Neuronal stem cell (in vitro differentiated cells): ENCODE measurements around the gene PLXND1.

ENCODE experiments used
- DNase-seq: peaks from one replicate; pipeline ENCODE4 v3.0.0-alpha.2; 2013; ENCODE audit warnings: low spot score
- H2AFZ ChIP-seq: one replicate; pipeline ENCODE4 v1.6.1; 2013; ENCODE audit warnings: mild to moderate bottlenecking, low read length, inconsistent platforms
- H2AK5ac ChIP-seq: 2 replicates; pipeline ENCODE4 v1.6.1; 2013; ENCODE audit warnings: low read depth, mild to moderate bottlenecking, inconsistent platforms, low read length, moderate library complexity, mixed read lengths
- H2BK120ac ChIP-seq: 2 replicates; pipeline ENCODE4 v1.6.1; 2013; ENCODE audit warnings: low read depth, mild to moderate bottlenecking, inconsistent platforms, low read length, moderate library complexity, mixed read lengths
- H2BK12ac ChIP-seq: one replicate; pipeline ENCODE4 v1.6.1; 2013; ENCODE audit warnings: low read length, inconsistent platforms
- H2BK15ac ChIP-seq: 2 replicates; pipeline ENCODE4 v1.6.1; 2013; ENCODE audit warnings: mild to moderate bottlenecking, low read length, inconsistent platforms, mixed read lengths
- H2BK5ac ChIP-seq: one replicate; pipeline ENCODE4 v1.6.1; 2013; ENCODE audit warnings: inconsistent platforms, mild to moderate bottlenecking, low read length, moderate library complexity
- H3K14ac ChIP-seq: one replicate; pipeline ENCODE4 v1.6.1; 2013; ENCODE audit warnings: low read length, inconsistent platforms
- H3K18ac ChIP-seq: 2 replicates; pipeline ENCODE4 v1.6.1; 2013; ENCODE audit warnings: low read length, inconsistent platforms
- H3K23ac ChIP-seq: 2 replicates; pipeline ENCODE4 v1.6.1; 2013; ENCODE audit warnings: low read depth, mild to moderate bottlenecking, mixed read lengths, low read length, inconsistent platforms; ENCODE audit not compliant: poor library complexity
- H3K27ac ChIP-seq: replicated peaks from 3 replicates; pipeline ENCODE4 v1.5.1; 2013; ENCODE audit warnings: low read length, inconsistent platforms
- H3K27me3 ChIP-seq, 3 experiments: 2 replicates each; pipeline ENCODE4 v1.6.1; 2013; ENCODE audit warnings: low read length in 3 of 3, mild to moderate bottlenecking in 2 of 3, inconsistent platforms in 1 of 3, low read depth in 1 of 3, mixed read lengths in 1 of 3, moderate library complexity in 1 of 3; ENCODE audit not compliant: control insufficient read depth in 3 of 3, insufficient read depth in 3 of 3
- H3K36me3 ChIP-seq, 2 donors: replicated peaks in 1 of 2; 2 replicates each; pipeline ENCODE4 v1.6.1; 2013; ENCODE audit warnings: low read length in 2 of 2; ENCODE audit not compliant: control insufficient read depth in 2 of 2, insufficient read depth in 2 of 2
- H3K4ac ChIP-seq: 2 replicates; pipeline ENCODE4 v1.6.1; 2013; ENCODE audit warnings: inconsistent platforms, mild to moderate bottlenecking, low read length, moderate library complexity
- H3K4me1 ChIP-seq, 2 donors: 1 replicate in 1 of 2; 2 replicates in 1 of 2; pipeline ENCODE4 v1.6.1; 2013; ENCODE audit warnings: low read length in 2 of 2, low read depth in 1 of 2; ENCODE audit not compliant: control insufficient read depth in 2 of 2, insufficient read depth in 1 of 2
- H3K4me2 ChIP-seq: one replicate; pipeline ENCODE4 v1.6.1; 2013; ENCODE audit warnings: mild to moderate bottlenecking, low read length, inconsistent platforms; ENCODE audit not compliant: insufficient read depth, poor library complexity, severe bottlenecking
- H3K4me3 ChIP-seq, 2 donors: 2 replicates each; pipeline ENCODE4 v1.5.1; 2013; ENCODE audit warnings: low read length in 2 of 2, mild to moderate bottlenecking in 2 of 2, inconsistent platforms in 1 of 2, moderate library complexity in 1 of 2
- H3K79me1 ChIP-seq: one replicate; pipeline ENCODE4 v1.6.1; 2013; ENCODE audit warnings: low read depth, mild to moderate bottlenecking, inconsistent platforms, low read length, moderate library complexity
- H3K9ac ChIP-seq: one replicate; pipeline ENCODE4 v1.6.1; 2013; ENCODE audit warnings: mild to moderate bottlenecking, low read depth, low read length, inconsistent platforms; ENCODE audit not compliant: poor library complexity
- H3K9me3 ChIP-seq, 2 donors: replicated peaks in 1 of 2; 2 replicates each; pipeline versions ENCODE3 to v1.6.1; 2013; ENCODE audit warnings: low read length in 2 of 2, mild to moderate bottlenecking in 2 of 2, inconsistent platforms in 1 of 2, low read depth in 1 of 2, mixed read lengths in 1 of 2, moderate library complexity in 1 of 2; ENCODE audit not compliant: control insufficient read depth in 2 of 2, insufficient read depth in 1 of 2
- H4K8ac ChIP-seq: one replicate; pipeline ENCODE4 v1.6.1; 2013; ENCODE audit warnings: low read depth, mild to moderate bottlenecking, inconsistent platforms, low read length, moderate library complexity
- H4K91ac ChIP-seq: one replicate; pipeline ENCODE4 v1.6.1; 2013; ENCODE audit warnings: low read length, low read depth, mild to moderate bottlenecking, inconsistent platforms; ENCODE audit not compliant: poor library complexity
- WGBS, 2 donors: extraction: QIAGEN DNeasy Blood & Tissue Kit; methylation state at CpG; one replicate each; pipeline ENCODE4 v1.1.7; 2013; ENCODE audit warnings: missing lambda C conversion rate in 2 of 2, mixed read lengths in 1 of 2; ENCODE audit not compliant: insufficient read length in 2 of 2, insufficient replicate concordance in 1 of 2; ENCODE audit errors: extremely low coverage in 2 of 2; 5-methylcytosine and 5-hydroxymethylcytosine counted together

PLXND1 gene

GRCh38 chr3:129602730-129603560, 3.5 kb downstream of the PLXND1 start:
- peaks cover 8 to 33% (median 14%) of the 10 kb centered on the region in 3 experiments for H3K27me3 ChIP-seq
- peak overlapping the region; percentile 23 for H3K4me2 ChIP-seq
- no CpG with 5 or more reads among the region's 15 CpGs for WGBS, 2 donors
- H3K9me3 ChIP-seq: peaks cover 0 to 5% of the 10 kb centered on the region in 2 donors
- H3K27ac ChIP-seq: no peak overlapping the region
- H2BK15ac ChIP-seq: peak overlapping the region; percentile 41
- H3K4ac ChIP-seq: no peak overlapping the region
- H3K4me1 ChIP-seq: peaks cover 40% of the 10 kb centered on the region in 2 donors
- no peaks in the 10 kb centered on the region for H3K36me3 ChIP-seq
- H2AK5ac ChIP-seq: peak overlapping the region; percentile 60
- no peak overlapping the region for H2AFZ ChIP-seq
- H4K91ac ChIP-seq: no peak overlapping the region
- no peak overlapping the region for H3K9ac ChIP-seq
- peak overlapping the region; percentile 88 for H3K18ac ChIP-seq
- no peak overlapping the region for H2BK12ac ChIP-seq
- no peak overlapping the region for H3K4me3 ChIP-seq
- no peak overlapping the region for H4K8ac ChIP-seq
- H2BK120ac ChIP-seq: no peak overlapping the region
- no peak overlapping the region for H2BK5ac ChIP-seq
- H3K79me1 ChIP-seq: peaks cover 10% of the 10 kb centered on the region
- no peak overlapping the region for H3K14ac ChIP-seq
- H3K23ac ChIP-seq: peak overlapping the region; percentile 4
- no peak for DNase-seq

DNA sequence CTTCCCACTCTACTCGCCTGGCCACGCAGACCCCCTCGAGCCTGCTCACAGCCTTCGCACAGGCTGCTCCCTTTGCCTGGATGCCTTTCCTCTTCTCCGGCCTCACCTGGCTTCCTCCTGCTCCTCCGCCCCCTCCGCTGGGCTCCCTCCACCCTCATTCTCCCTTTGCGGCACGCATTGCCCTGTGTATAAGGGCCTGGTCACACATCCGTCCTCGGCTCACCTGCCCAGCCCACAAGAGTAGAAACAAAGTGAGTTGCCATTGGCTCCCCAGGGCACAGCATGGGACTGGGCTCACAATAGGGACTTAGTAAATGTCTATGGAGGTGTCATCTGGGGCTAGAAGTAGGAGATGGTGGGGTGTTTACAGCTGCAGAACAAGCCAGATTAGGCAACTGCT, 4.2 kb downstream of the PLXND1 start:
- peak overlapping the region; percentile 33 for H3K18ac ChIP-seq
- no peak overlapping the region for H3K14ac ChIP-seq
- H3K9ac ChIP-seq: peak overlapping the region; percentile 25
- no peak overlapping the region for H2BK5ac ChIP-seq
- no peak for DNase-seq
- peaks cover 8 to 27% (median 14%) of the 10 kb centered on the region in 3 experiments for H3K27me3 ChIP-seq
- H3K4me2 ChIP-seq: no peak overlapping the region
- no peak overlapping the region for H4K8ac ChIP-seq
- no peak overlapping the region for H3K23ac ChIP-seq
- H2BK15ac ChIP-seq: peak overlapping the region; percentile 82
- H3K4me1 ChIP-seq: peaks cover 43 to 47% of the 10 kb centered on the region in 2 donors
- no peaks in the 10 kb centered on the region for H3K36me3 ChIP-seq
- H3K4me3 ChIP-seq: no peak overlapping the region
- H3K4ac ChIP-seq: no peak overlapping the region
- H2BK120ac ChIP-seq: no peak overlapping the region
- peaks cover 0 to 5% of the 10 kb centered on the region in 2 donors for H3K9me3 ChIP-seq
- H2BK12ac ChIP-seq: peak overlapping the region; percentile 67
- no peak overlapping the region for H2AFZ ChIP-seq
- peak overlapping the region; percentile 51 for H2AK5ac ChIP-seq
- peaks cover 10% of the 10 kb centered on the region for H3K79me1 ChIP-seq
- H4K91ac ChIP-seq: no peak overlapping the region
- WGBS, 2 donors: no CpG with 5 or more reads among the region's 11 CpGs
- no peak overlapping the region for H3K27ac ChIP-seq

GRCh38 chr3:129601713-129602112, 4.8 kb downstream of the PLXND1 start:
- H3K9me3 ChIP-seq: peaks cover 0 to 5% of the 10 kb centered on the region in 2 donors
- H3K27me3 ChIP-seq: peaks cover 8 to 23% (median 14%) of the 10 kb centered on the region in 3 experiments
- H3K79me1 ChIP-seq: peaks cover 10% of the 10 kb centered on the region
- DNase-seq: no peak
- no peak overlapping the region for H2BK12ac ChIP-seq
- peak overlapping the region; percentile 51 for H2AK5ac ChIP-seq
- H3K36me3 ChIP-seq: no peaks in the 10 kb centered on the region
- no CpG with 5 or more reads among the region's 5 CpGs for WGBS, 2 donors
- H3K4me1 ChIP-seq: peaks cover 47 to 53% of the 10 kb centered on the region in 2 donors
- H3K14ac ChIP-seq: no peak overlapping the region
- no peak overlapping the region for H3K23ac ChIP-seq
- no peak overlapping the region for H3K27ac ChIP-seq
- no peak overlapping the region for H2AFZ ChIP-seq
- peak overlapping the region; percentile 61 for H3K9ac ChIP-seq
- no peak overlapping the region for H4K8ac ChIP-seq
- no peak overlapping the region for H3K4me3 ChIP-seq
- H2BK15ac ChIP-seq: peak overlapping the region; percentile 52
- no peak overlapping the region for H2BK5ac ChIP-seq
- H2BK120ac ChIP-seq: no peak overlapping the region
- peak overlapping the region; percentile 69 for H3K18ac ChIP-seq
- no peak overlapping the region for H3K4ac ChIP-seq
- H3K4me2 ChIP-seq: no peak overlapping the region
- no peak overlapping the region for H4K91ac ChIP-seq

GRCh38 chr3:129600348-129600747, 6.1 kb downstream of the PLXND1 start:
- no peak for DNase-seq
- H4K91ac ChIP-seq: no peak overlapping the region
- no peak overlapping the region for H2BK12ac ChIP-seq
- H3K18ac ChIP-seq: no peak overlapping the region
- H2BK5ac ChIP-seq: no peak overlapping the region
- H3K4me1 ChIP-seq: peaks cover 55 to 57% of the 10 kb centered on the region in 2 donors
- H3K9me3 ChIP-seq: peaks cover 0 to 5% of the 10 kb centered on the region in 2 donors
- no peak overlapping the region for H2BK15ac ChIP-seq
- no peak overlapping the region for H3K27ac ChIP-seq
- no peak overlapping the region for H2AFZ ChIP-seq
- H3K23ac ChIP-seq: no peak overlapping the region
- no peak overlapping the region for H2BK120ac ChIP-seq
- peak overlapping the region; percentile 73 for H2AK5ac ChIP-seq
- peaks cover 0 to 12% (median 6%) of the 10 kb centered on the region in 3 experiments for H3K27me3 ChIP-seq
- no CpG with 5 or more reads among the region's 2 CpGs for WGBS, 2 donors
- no peak overlapping the region for H3K4me3 ChIP-seq
- no peak overlapping the region for H3K4ac ChIP-seq
- peaks cover 10% of the 10 kb centered on the region for H3K79me1 ChIP-seq
- no peak overlapping the region for H3K9ac ChIP-seq
- H3K14ac ChIP-seq: no peak overlapping the region
- no peaks in the 10 kb centered on the region for H3K36me3 ChIP-seq
- no peak overlapping the region for H3K4me2 ChIP-seq
- no peak overlapping the region for H4K8ac ChIP-seq
